ENCODE data around the gene SDK1.

The SDK1 gene

GRCh38 chr7:4067476-4067760 lies 766.4 kb downstream of the SDK1 start:
- no peak overlapping the region for H3K4me3 ChIP-seq (ENCODE audit: low read depth, low read length)
- TF ChIP-seq, protein P1, sequence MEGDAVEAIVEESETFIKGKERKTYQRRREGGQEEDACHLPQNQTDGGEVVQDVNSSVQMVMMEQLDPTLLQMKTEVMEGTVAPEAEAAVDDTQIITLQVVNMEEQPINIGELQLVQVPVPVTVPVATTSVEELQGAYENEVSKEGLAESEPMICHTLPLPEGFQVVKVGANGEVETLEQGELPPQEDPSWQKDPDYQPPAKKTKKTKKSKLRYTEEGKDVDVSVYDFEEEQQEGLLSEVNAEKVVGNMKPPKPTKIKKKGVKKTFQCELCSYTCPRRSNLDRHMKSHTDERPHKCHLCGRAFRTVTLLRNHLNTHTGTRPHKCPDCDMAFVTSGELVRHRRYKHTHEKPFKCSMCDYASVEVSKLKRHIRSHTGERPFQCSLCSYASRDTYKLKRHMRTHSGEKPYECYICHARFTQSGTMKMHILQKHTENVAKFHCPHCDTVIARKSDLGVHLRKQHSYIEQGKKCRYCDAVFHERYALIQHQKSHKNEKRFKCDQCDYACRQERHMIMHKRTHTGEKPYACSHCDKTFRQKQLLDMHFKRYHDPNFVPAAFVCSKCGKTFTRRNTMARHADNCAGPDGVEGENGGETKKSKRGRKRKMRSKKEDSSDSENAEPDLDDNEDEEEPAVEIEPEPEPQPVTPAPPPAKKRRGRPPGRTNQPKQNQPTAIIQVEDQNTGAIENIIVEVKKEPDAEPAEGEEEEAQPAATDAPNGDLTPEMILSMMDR (IDR thresholded peaks at IDR 0.05; ENCODE audit: low read depth, low read length, missing control alignments) = no peak
- in situ Hi-C loops (cut with HindIII; ENCODE audit: low sequenced_read_pairs) = no loop called here
- DNase-seq (ENCODE audit: low read depth) = no peak

DNA sequence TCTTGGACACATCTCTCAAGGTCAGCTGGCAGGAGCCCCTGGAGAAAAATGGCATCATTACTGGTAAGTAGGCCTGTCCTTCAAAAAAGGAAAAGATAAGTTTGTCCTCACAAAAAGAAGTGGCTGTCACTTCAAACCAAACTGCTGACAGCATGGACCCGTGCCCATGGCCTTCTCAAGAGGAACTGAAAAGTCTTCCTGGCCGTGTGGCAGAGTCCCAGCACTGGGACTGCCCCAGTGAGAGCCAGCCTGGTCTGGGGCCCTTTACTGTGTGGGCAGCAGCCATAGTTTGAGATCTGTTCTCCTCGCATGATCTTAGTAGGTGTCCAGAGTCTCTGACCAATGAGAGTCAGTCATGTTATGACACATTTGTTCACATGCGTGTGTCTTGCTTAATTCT lies 766.8 kb downstream of the SDK1 start:
- in situ Hi-C loops (cut with HindIII; ENCODE audit: low sequenced_read_pairs) = no loop called here
- no peak overlapping the region for H3K4me3 ChIP-seq (ENCODE audit: low read depth, low read length)
- no peak for DNase-seq (ENCODE audit: low read depth)
- TF ChIP-seq, protein P1 (IDR thresholded peaks at IDR 0.05; ENCODE audit: low read depth, low read length, missing control alignments) = no peak

- TF ChIP-seq, protein P1 (IDR thresholded peaks at IDR 0.05; ENCODE audit: low read depth, low read length, missing control alignments) = no peak
- DNase-seq (ENCODE audit: low read depth) = no peak
- H3K4me3 ChIP-seq (ENCODE audit: low read depth, low read length) = no peak overlapping the region
- in situ Hi-C loops (cut with HindIII; ENCODE audit: low sequenced_read_pairs) = no loop called here
Observed at GRCh38 chr7:4068286-4068685, 767.2 kb downstream of the SDK1 start.

DNA sequence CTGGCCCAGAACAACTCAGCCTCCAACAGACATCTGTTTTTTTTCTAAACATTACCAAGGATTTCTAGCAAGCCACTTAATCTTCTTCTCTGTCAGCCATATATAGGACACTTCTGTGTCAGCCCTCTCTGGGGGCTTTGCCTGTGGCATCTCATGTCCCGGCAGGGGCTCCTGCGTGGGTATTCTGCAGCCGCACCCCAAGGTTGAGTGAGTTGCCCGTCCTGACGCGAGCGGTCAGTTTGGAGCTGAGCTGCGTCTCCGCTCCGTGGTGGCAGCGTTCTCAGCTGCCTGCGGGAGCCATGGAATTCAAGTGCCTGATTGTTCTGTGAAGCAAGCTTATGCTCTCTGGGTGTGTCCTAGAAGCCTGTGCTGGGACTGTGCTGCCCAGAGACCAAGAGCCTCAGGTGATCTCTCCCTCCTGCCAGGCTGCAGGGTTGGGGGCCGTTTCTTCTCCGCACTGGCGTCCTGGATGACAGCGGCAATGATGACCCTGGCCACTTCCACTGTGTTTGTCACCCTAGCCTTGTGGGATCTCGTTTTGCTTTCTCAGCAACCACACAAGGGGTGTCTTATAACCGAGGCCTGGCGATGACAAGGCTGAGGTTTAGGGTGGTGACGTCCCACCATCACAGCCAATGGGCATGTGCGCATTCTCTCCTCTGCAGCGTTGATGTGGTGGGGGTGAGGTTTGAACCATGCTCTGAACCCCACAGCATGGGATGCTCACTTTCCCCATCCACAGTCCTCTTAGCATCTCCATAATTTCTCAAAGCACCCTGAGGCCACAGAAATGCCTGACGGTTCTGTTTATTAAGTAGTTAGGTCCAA lies 768.4 kb downstream of the SDK1 start:
- no peak for DNase-seq (ENCODE audit: low read depth)
- TF ChIP-seq, protein P1 (IDR thresholded peaks at IDR 0.05; ENCODE audit: low read depth, low read length, missing control alignments) = no peak
- H3K4me3 ChIP-seq (ENCODE audit: low read depth, low read length) = no peak overlapping the region
- in situ Hi-C loops (cut with HindIII; ENCODE audit: low sequenced_read_pairs) = no loop called here

DNA sequence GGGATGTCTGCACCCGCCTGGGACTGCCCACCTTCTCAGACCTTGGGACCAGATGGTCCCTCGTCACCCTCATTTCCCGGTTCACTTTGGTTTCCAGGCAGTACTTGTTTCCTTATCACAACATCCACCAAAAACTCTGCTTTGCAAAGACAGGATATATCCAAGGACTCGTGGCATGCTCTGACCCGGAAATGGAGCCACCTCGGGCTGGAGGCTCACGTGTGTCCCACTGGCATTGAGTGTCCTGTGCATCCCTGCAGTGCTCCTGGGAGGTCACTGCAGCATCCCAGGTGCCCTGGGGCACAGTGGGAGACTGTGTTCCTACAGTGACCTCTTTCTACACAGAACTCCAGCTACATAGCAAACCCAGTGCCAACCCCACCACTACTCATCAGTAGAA lies 769.2 kb downstream of the SDK1 start:
- H3K4me3 ChIP-seq (ENCODE audit: low read depth, low read length) = no peak overlapping the region
- in situ Hi-C loops (cut with HindIII; ENCODE audit: low sequenced_read_pairs) = no loop called here
- DNase-seq (ENCODE audit: low read depth) = no peak
- TF ChIP-seq, protein P1 (IDR thresholded peaks at IDR 0.05; ENCODE audit: low read depth, low read length, missing control alignments) = no peak

DNA sequence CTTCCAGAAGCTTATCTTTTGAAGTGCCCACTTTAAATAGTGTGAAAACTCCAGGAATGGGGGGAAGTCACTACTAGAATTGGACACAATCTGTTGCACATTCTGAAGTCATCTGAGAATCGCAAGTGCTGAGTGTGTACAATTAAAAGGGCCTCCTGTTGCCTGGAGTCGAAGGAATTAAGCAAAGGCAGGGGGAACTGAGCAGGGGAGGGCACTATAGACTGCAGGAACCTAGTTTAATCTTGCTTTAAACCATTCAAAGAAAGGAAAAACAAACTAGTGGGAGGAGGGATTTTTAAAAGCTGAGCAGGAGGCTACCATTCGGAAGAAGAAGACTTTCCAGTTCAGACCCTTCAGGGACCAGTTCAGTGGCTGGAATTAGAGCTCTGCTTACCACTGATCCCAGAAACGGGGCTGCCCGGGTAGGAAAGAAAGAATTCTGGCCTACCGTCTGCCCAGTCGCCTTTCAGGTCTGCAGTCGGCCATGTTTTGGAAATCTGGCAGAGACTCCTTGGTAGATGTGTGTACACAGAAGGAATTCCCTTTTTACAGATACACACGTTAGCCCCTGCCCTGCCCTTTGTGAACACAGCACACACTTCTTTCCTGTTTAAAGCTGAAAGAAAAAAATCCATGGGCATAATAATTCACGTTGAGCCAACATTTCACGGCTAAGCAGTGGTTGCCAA lies 770.5 kb downstream of the SDK1 start:
- TF ChIP-seq, protein P1 (IDR thresholded peaks at IDR 0.05; ENCODE audit: low read depth, low read length, missing control alignments) = no peak
- in situ Hi-C loops (cut with HindIII; ENCODE audit: low sequenced_read_pairs) = no loop called here
- no peak overlapping the region for H3K4me3 ChIP-seq (ENCODE audit: low read depth, low read length)
- DNase-seq (ENCODE audit: low read depth) = no peak

All from astrocyte of the cerebellum (primary cell).